H1 (cell line): ENCODE measurements around the gene BCKDHB.

Experiments
- CTCF ChIP-seq, 3 experiments: IDR thresholded peaks; 1 replicate in 2 of 3; 2 replicates in 1 of 3; pipeline versions ENCODE4 v1.5.1 to v1.6.1; 2011; ENCODE audit warnings: low read length in 3 of 3, mild to moderate bottlenecking in 3 of 3, inconsistent platforms in 2 of 3, low read depth in 1 of 3, moderate library complexity in 1 of 3; ENCODE audit not compliant: insufficient read depth in 1 of 3; ENCODE audit errors: control extremely low read depth in 1 of 3
- EP300 ChIP-seq, 2 experiments: IDR thresholded peaks; 1 replicate in 1 of 2; 2 replicates in 1 of 2; pipeline ENCODE4 v1.6.1; 2011 to 2012; ENCODE audit warnings: low read depth in 2 of 2, low read length in 2 of 2, mild to moderate bottlenecking in 2 of 2, borderline replicate concordance in 1 of 2, inconsistent platforms in 1 of 2, moderate library complexity in 1 of 2
- JUND ChIP-seq: IDR thresholded peaks from 2 replicates; pipeline ENCODE4 v1.6.1; 2011; ENCODE audit warnings: mild to moderate bottlenecking, improper control_type of control experiment, low read length
- RFX5 ChIP-seq: IDR thresholded peaks from 2 replicates; pipeline ENCODE4 v1.6.1; 2011; ENCODE audit warnings: low read depth, low read length, improper control_type of control experiment, borderline replicate concordance
- SIN3A ChIP-seq, 2 experiments: IDR thresholded peaks in 1 of 2; conservative IDR thresholded peaks in 1 of 2; 2 replicates each; pipeline ENCODE4 v1.6.1; 2011 to 2012; ENCODE audit warnings: low read length in 2 of 2, improper control_type of control experiment in 1 of 2, low read depth in 1 of 2, mild to moderate bottlenecking in 1 of 2
- TAF1 ChIP-seq: IDR thresholded peaks from 2 replicates; pipeline ENCODE4 v1.6.1; 2011; ENCODE audit warnings: mild to moderate bottlenecking, low read depth, low read length
- YY1 ChIP-seq: IDR thresholded peaks from 2 replicates; pipeline ENCODE4 v1.6.1; 2011; ENCODE audit warnings: low read depth, mild to moderate bottlenecking, low read length

- TF ChIP-seq EP300 (IDR thresholded peaks at IDR 0.05; ENCODE audit: borderline replicate concordance in 1 of 2, low read depth in 2 of 2, low read length in 2 of 2) (no peak), SIN3A (conservative IDR thresholded peaks at IDR 0.05 in 1 of 2, IDR thresholded peaks at IDR 0.05 in 1 of 2; ENCODE audit: low read depth in 1 of 2, low read length in 2 of 2) (no peak), TAF1 (no peak), YY1 (no peak), CTCF (IDR thresholded peaks at IDR 0.05; ENCODE audit: control extremely low read depth in 1 of 3, insufficient read depth in 1 of 3, low read depth in 1 of 3, low read length in 3 of 3) (no peak), JUND (no peak), RFX5 (no peak)
These were observed 75.8 kb downstream of the BCKDHB start for GRCh38 chr6:80182308-80182707.
